T-cell (primary cell): Measurements from ENCODE around the gene DAB2IP. TPM values are rescaled to one million over a fixed set of nuclear protein-coding genes. Genes with fewer than 3 reads are reported as not detected.

Source experiments
- ATAC-seq, 4 experiments: fragments of 200-7000 bp in 3 of 4; fragments of 150-1000 bp in 1 of 4; cut with Tn5 transposase; replicated peaks in 1 of 4; 1 replicate in 3 of 4; 2 replicates in 1 of 4; pipeline ENCODE4 v1.10.0; 2021; ENCODE audit warnings: moderate library complexity in 3 of 4, mild to moderate bottlenecking in 2 of 4, moderate number of reproducible peaks in 1 of 4
- CTCF ChIA-PET, 2 donors: fragments of 300-600 bp; sonication (Branson Sonifier 250); formaldehyde crosslinking; loops; one replicate each; lab custom pipeline; 2022; ENCODE audit warnings: antibody characterized with exemption in 2 of 2; lab: Charles Lee
- POLR2A ChIA-PET, 2 donors: fragments of 300-600 bp; sonication (Branson Sonifier 250); formaldehyde crosslinking; loops; one replicate each; lab custom pipeline; 2022; ENCODE audit warnings: antibody characterized with exemption in 2 of 2; lab: Charles Lee
- DNase-seq, 35 experiments: peaks; one replicate each; pipeline versions ENCODE4 v3.0.0 to v3.0.0-alpha.2; 2013 to 2023
- H3K27ac ChIP-seq: one replicate; pipeline ENCODE4 v1.5.1; 2013; ENCODE audit warnings: low read length
- H3K27me3 ChIP-seq, 2 experiments: replicated peaks in 1 of 2; 1 replicate in 1 of 2; 2 replicates in 1 of 2; pipeline versions ENCODE4 v1.6.1 to v1.7.0; 2013; ENCODE audit warnings: low read length in 1 of 2, mixed read lengths in 1 of 2; ENCODE audit not compliant: control insufficient read depth in 2 of 2, insufficient read depth in 2 of 2; ENCODE audit errors: extremely low read depth in 1 of 2
- H3K36me3 ChIP-seq, 2 donors: 1 replicate in 1 of 2; 2 replicates in 1 of 2; pipeline versions ENCODE4 v1.6.1 to v1.7.0; 2013; ENCODE audit warnings: low read length in 1 of 2; ENCODE audit not compliant: control insufficient read depth in 2 of 2, insufficient read depth in 1 of 2; ENCODE audit errors: extremely low read depth in 1 of 2
- H3K4me1 ChIP-seq, 2 experiments: 1 replicate in 1 of 2; 2 replicates in 1 of 2; pipeline versions ENCODE4 v1.6.1 to v1.7.0; 2013; ENCODE audit warnings: low read length in 2 of 2, mixed read lengths in 1 of 2; ENCODE audit not compliant: insufficient read depth in 2 of 2, control insufficient read depth in 1 of 2; ENCODE audit errors: extremely low read depth in 1 of 2
- H3K4me3 ChIP-seq, 2 donors: 1 replicate in 1 of 2; 2 replicates in 1 of 2; pipeline versions ENCODE4 v1.5.1 to v1.7.0; 2013; ENCODE audit warnings: mild to moderate bottlenecking in 2 of 2, low read length in 1 of 2, moderate library complexity in 1 of 2; ENCODE audit not compliant: control insufficient read depth in 1 of 2; ENCODE audit errors: extremely low read depth in 1 of 2
- H3K9me3 ChIP-seq: 2 replicates; pipeline ENCODE4 v1.7.0; 2013
- H3K27ac Mint-ChIP-seq, 2 donors: one replicate each; pipeline ENCODE4 v1.8.0; 2020 to 2021; ENCODE audit warnings: mild to moderate bottlenecking in 2 of 2, mixed read lengths in 2 of 2
- H3K27me3 Mint-ChIP-seq, 2 donors: one replicate each; pipeline ENCODE4 v1.8.0; 2021 to 2022; ENCODE audit warnings: mixed read lengths in 2 of 2
- H3K36me3 Mint-ChIP-seq: one replicate; pipeline ENCODE4 v1.8.0; 2021; ENCODE audit warnings: mixed read lengths
- H3K4me1 Mint-ChIP-seq, 3 donors: one replicate each; pipeline ENCODE4 v1.8.0; 2020 to 2022; ENCODE audit warnings: mixed read lengths in 3 of 3, mild to moderate bottlenecking in 1 of 3
- H3K4me3 Mint-ChIP-seq, 3 donors: one replicate each; pipeline ENCODE4 v1.8.0; 2020 to 2022; ENCODE audit warnings: mild to moderate bottlenecking in 3 of 3, mixed read lengths in 3 of 3, moderate library complexity in 3 of 3
- H3K9me3 Mint-ChIP-seq, 3 donors: one replicate each; pipeline ENCODE4 v1.8.0; 2020 to 2022; ENCODE audit warnings: mixed read lengths in 3 of 3
- WGBS: methylation state at CpG from one replicate; pipeline ENCODE4 v1.1.5; 2013; ENCODE audit warnings: missing lambda C conversion rate; ENCODE audit not compliant: insufficient coverage; 5-methylcytosine and 5-hydroxymethylcytosine counted together
- total RNA-seq, 35 experiments: library from RNA in 6 of 35; stranded (reverse) in 6 of 35; fragments of 120-200 nt in 1 of 35; gene quantifications; one replicate each; pipeline versions ENCODE4 v1.2.1 to v1.2.4 and lab custom pipeline; 2013 to 2026

Gene DAB2IP
- total RNA-seq, 5 donors from 2014 or later (not counting 1 experiment from before 2014, with no cell fraction given): 0.22 to 0.53 (median 0.34) TPM; not detected in 1

DNA sequence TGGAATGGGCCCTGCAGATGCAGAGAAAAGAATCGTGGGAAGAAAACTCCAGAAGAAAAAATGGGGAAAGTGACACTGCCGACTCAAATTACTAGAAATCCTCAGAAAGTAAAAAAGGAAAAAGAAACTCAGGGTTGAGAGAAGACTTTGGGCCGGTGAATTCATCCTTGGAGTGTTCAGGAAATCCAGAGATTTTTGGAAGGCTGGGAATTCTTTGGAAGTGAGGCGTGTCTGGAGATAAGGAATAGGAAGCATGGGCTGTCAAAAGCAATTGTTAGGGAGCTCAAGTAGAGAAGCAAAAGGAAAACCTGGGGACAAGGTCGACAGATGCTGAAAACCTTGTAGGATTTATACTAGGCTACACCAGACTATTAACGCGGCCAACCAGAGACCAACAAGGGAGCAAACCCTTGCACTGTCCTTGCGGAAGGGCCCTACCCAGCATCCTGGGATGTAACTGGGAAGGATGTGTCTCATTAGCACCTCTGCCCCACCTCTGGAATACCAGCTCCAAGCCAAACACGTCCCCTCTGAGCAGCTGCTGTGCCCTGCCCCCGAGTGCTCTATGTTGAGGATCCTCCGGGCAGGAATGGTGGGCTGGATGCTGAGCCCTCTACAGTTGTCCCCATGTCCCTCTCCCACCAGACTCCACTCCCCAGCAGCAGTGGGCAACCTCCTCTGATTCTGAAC lies 11.6 kb downstream of the DAB2IP start:
- no peak for DNase-seq
- no peaks in the 10 kb centered on the region for H3K4me1 Mint-ChIP-seq
- Histone ChIP-seq H3K4me1 (no peaks in the 10 kb centered on the region), H3K4me3 (no peak overlapping the region), H3K27me3 (peaks cover 0 to 29% of the 10 kb centered on the region in 2 experiments), H3K27ac (no peak overlapping the region), H3K36me3 (no peaks in the 10 kb centered on the region), H3K9me3 (no peaks in the 10 kb centered on the region)
- no peak overlapping the region for H3K27ac Mint-ChIP-seq
- no peak for ATAC-seq
- no peaks in the 10 kb centered on the region for H3K9me3 Mint-ChIP-seq
- no peak overlapping the region for H3K4me3 Mint-ChIP-seq
- no peaks in the 10 kb centered on the region for H3K36me3 Mint-ChIP-seq
- CTCF ChIA-PET: no interaction called here
- H3K27me3 Mint-ChIP-seq: peaks cover 28 to 31% of the 10 kb centered on the region in 2 donors
- POLR2A ChIA-PET: no interaction called here
- WGBS: 92% methylated on average over 6 of the region's 11 CpGs

DNA sequence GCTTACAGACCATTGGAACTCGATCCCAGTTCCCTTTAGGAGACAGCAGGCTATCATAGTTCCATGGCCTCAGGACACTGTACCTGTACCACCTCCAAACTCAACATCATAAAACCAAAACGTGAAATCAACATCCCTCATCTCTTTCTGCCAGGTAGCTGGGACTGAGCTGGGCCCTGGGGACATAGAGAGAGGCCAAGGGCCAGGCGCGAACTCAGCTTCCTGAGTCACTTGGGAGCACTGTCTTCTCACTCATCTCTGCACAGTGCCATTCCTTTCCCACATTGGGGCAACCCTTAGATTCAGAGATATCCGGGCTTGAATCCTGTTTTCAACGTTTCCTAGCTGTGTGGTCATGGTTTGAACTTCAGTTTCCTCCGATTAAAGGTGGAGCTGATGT lies 12.2 kb downstream of the DAB2IP start:
- CTCF ChIA-PET: no interaction called here
- DNase-seq (no peak), ATAC-seq (no peak)
- H3K9me3 ChIP-seq: no peaks in the 10 kb centered on the region
- no peak overlapping the region for H3K27ac ChIP-seq
- POLR2A ChIA-PET: no interaction called here
- Mint-ChIP-seq H3K36me3 (no peaks in the 10 kb centered on the region), H3K27me3 (peaks cover 28 to 30% of the 10 kb centered on the region in 2 donors), H3K4me3 (no peak overlapping the region), H3K27ac (no peak overlapping the region), H3K4me1 (no peaks in the 10 kb centered on the region), H3K9me3 (no peaks in the 10 kb centered on the region)
- H3K4me3 ChIP-seq: no peak overlapping the region
- H3K4me1 ChIP-seq: no peaks in the 10 kb centered on the region
- no peaks in the 10 kb centered on the region for H3K36me3 ChIP-seq
- peaks cover 0 to 25% of the 10 kb centered on the region in 2 experiments for H3K27me3 ChIP-seq
- WGBS: 77% methylated on average over 4 of the region's 7 CpGs

DNA sequence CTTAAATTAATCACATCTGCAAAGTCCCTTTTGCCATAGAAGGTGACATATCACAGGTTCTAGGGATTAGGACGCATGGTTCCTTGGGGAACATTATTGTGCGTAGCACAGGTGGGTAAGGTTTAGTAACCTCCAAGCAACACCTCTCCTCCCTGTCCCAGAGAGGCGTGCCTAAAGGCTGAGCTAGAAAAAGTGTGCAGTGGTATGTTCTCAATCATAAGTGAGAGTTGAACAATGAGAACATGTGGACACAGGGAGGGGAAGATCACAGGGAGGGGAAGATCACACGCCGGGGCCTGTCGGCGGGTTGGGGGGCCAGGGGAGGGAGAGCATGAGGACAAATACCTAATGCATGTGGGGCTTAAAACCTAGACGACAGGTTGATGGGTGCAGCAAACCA lies 14.9 kb downstream of the DAB2IP start:
- H3K4me3 ChIP-seq: no peak overlapping the region
- H3K27me3 Mint-ChIP-seq: peaks cover 20 to 25% of the 10 kb centered on the region in 2 donors
- H3K4me1 Mint-ChIP-seq: no peaks in the 10 kb centered on the region
- no CpG with 5 or more reads among the region's 8 CpGs for WGBS
- no peaks in the 10 kb centered on the region for H3K9me3 ChIP-seq
- H3K27ac ChIP-seq: no peak overlapping the region
- no peak overlapping the region for H3K27ac Mint-ChIP-seq
- H3K4me1 ChIP-seq: no peaks in the 10 kb centered on the region
- no peak overlapping the region for H3K4me3 Mint-ChIP-seq
- H3K36me3 Mint-ChIP-seq: no peaks in the 10 kb centered on the region
- POLR2A ChIA-PET: no interaction called here
- peaks cover 0 to 3% (median 0%) of the 10 kb centered on the region in 3 donors for H3K9me3 Mint-ChIP-seq
- ATAC-seq: no peak
- DNase-seq: no peak
- H3K36me3 ChIP-seq: no peaks in the 10 kb centered on the region
- CTCF ChIA-PET: no interaction called here
- peaks cover 0 to 15% of the 10 kb centered on the region in 2 experiments for H3K27me3 ChIP-seq

DNA sequence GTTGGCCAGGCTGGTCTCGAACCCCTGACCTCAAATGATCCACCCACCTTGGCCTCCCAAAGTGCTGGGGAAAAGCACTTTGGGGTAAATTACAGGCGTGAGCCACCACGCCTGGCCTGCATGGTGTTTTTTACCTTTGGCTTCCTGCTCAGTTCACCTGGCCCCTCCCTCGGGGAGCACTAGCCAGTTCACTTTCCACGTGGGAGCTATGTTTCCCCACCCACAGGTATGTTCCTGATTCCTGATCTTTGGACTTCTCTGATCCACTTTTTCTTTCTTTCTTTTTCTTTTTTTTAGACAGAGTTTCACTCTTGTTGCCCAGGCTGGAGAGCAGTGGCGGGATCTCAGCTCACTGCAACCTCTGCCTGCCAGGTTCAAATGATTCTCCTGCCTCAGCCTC lies 15.8 kb downstream of the DAB2IP start:
- H3K27ac ChIP-seq: no peak overlapping the region
- H3K9me3 ChIP-seq: no peaks in the 10 kb centered on the region
- H3K36me3 Mint-ChIP-seq: no peaks in the 10 kb centered on the region
- peaks cover 20 to 23% of the 10 kb centered on the region in 2 donors for H3K27me3 Mint-ChIP-seq
- H3K27me3 ChIP-seq: peaks cover 0 to 12% of the 10 kb centered on the region in 2 experiments
- peaks cover 0 to 3% (median 0%) of the 10 kb centered on the region in 3 donors for H3K9me3 Mint-ChIP-seq
- H3K36me3 ChIP-seq: no peaks in the 10 kb centered on the region
- H3K4me3 ChIP-seq: no peak overlapping the region
- H3K4me1 Mint-ChIP-seq: no peaks in the 10 kb centered on the region
- no peak overlapping the region for H3K27ac Mint-ChIP-seq
- ChIA-PET POLR2A (no interaction called here), CTCF (no interaction called here)
- 73% methylated on average over 4 of the region's 6 CpGs for WGBS
- no peak for DNase-seq
- H3K4me1 ChIP-seq: no peaks in the 10 kb centered on the region
- no peak overlapping the region for H3K4me3 Mint-ChIP-seq
- no peak for ATAC-seq

DNA sequence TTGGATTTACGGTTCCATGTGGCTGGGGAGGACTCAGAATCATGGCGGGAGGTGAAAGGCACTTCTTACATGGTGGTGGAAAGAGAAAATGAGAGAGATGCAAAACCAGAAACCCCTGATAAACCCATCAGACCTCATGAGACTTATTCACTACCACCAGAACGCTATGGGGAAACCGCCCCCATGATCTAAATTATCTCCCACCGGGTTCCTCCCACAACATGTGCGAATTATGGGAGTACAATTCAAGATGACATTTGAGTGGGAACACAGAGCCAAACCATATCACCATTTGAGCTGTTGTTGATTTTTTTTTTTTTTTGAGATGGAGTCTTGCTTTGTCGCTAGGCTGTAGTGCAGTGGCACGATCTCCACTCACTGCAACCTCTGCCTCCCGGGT lies 16.5 kb downstream of the DAB2IP start:
- Histone ChIP-seq H3K36me3 (no peaks in the 10 kb centered on the region), H3K27me3 (peaks cover 0 to 12% of the 10 kb centered on the region in 2 experiments), H3K4me1 (no peaks in the 10 kb centered on the region), H3K4me3 (no peak overlapping the region), H3K9me3 (no peaks in the 10 kb centered on the region), H3K27ac (no peak overlapping the region)
- ATAC-seq (no peak), DNase-seq (no peak)
- ChIA-PET CTCF (no interaction called here), POLR2A (no interaction called here)
- Mint-ChIP-seq H3K27me3 (peaks cover 16 to 19% of the 10 kb centered on the region in 2 donors), H3K36me3 (no peaks in the 10 kb centered on the region), H3K9me3 (peaks cover 0 to 3% (median 0%) of the 10 kb centered on the region in 3 donors), H3K27ac (no peak overlapping the region), H3K4me3 (no peak overlapping the region), H3K4me1 (no peaks in the 10 kb centered on the region)
- WGBS: 100% methylated on average over 1 of the region's 9 CpGs

DNA sequence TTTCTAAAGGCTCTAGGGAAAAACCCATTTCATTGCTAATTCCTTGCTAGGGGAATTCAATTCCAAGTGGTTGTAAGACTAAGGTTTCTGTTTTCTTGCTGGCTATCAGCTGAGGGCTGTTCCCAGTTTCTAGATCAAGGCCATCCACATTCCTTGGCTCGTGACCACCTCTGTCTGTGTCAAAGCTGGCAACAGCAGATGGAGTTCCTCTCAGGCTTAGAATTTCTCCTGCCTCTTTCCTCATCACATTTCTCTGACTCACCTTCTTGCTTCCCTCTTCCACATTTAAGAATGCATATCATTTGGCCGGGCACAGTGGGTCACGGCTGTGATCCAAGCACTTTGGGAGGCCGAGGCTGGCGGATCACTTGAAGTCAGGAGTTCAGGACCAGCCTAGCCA lies 19.0 kb downstream of the DAB2IP start:
- H3K27ac Mint-ChIP-seq: no peak overlapping the region
- H3K4me3 Mint-ChIP-seq: no peak overlapping the region
- Histone ChIP-seq H3K27ac (no peak overlapping the region), H3K4me3 (no peak overlapping the region), H3K9me3 (no peaks in the 10 kb centered on the region), H3K27me3 (peaks cover 0 to 23% of the 10 kb centered on the region in 2 experiments), H3K4me1 (no peaks in the 10 kb centered on the region), H3K36me3 (no peaks in the 10 kb centered on the region)
- CTCF ChIA-PET: no interaction called here
- POLR2A ChIA-PET: no interaction called here
- peaks cover 0 to 3% (median 0%) of the 10 kb centered on the region in 3 donors for H3K9me3 Mint-ChIP-seq
- H3K4me1 Mint-ChIP-seq: no peaks in the 10 kb centered on the region
- peaks cover 16 to 30% of the 10 kb centered on the region in 2 donors for H3K27me3 Mint-ChIP-seq
- no peaks in the 10 kb centered on the region for H3K36me3 Mint-ChIP-seq
- DNase-seq: no peak
- WGBS: 88% methylated on average over 3 of the region's 5 CpGs
- no peak for ATAC-seq
